HEK293T (cell line): ENCODE results near the gene NPAS3.

ENCODE experiments used
- ARNT ChIP-seq: fragments of 450-650 bp; IDR thresholded peaks from 2 replicates; pipeline ENCODE4 v1.6.1; 2017; ENCODE audit warnings: mild to moderate bottlenecking
- BHLHE40 ChIP-seq: fragments of 450-650 bp; IDR thresholded peaks from 2 replicates; pipeline ENCODE4 v1.6.1; 2016; ENCODE audit warnings: mild to moderate bottlenecking, moderate library complexity, borderline replicate concordance
- CTBP1 ChIP-seq: fragments of 450-650 bp; IDR thresholded peaks from 2 replicates; pipeline ENCODE4 v1.6.1; 2016; ENCODE audit warnings: borderline replicate concordance
- FOXA1 ChIP-seq: fragments of 450-650 bp; IDR thresholded peaks from 2 replicates; pipeline ENCODE4 v1.6.1; 2016; ENCODE audit warnings: mild to moderate bottlenecking
- FOXK2 ChIP-seq: fragments of 450-650 bp; IDR thresholded peaks from 2 replicates; pipeline ENCODE4 v1.6.1; 2016; ENCODE audit warnings: mild to moderate bottlenecking
- FOXM1 ChIP-seq: fragments of 450-650 bp; IDR thresholded peaks from 2 replicates; pipeline ENCODE4 v1.6.1; 2017; ENCODE audit warnings: mild to moderate bottlenecking, borderline replicate concordance
- L3MBTL2 ChIP-seq: fragments of 450-650 bp; conservative IDR thresholded peaks from 2 replicates; pipeline ENCODE4 v1.6.1; 2016; ENCODE audit warnings: mild to moderate bottlenecking
- LEF1 ChIP-seq: fragments of 450-650 bp; IDR thresholded peaks from 2 replicates; pipeline ENCODE4 v1.6.1; 2017; ENCODE audit warnings: mild to moderate bottlenecking, borderline replicate concordance
- NFRKB ChIP-seq: fragments of 450-650 bp; IDR thresholded peaks from 2 replicates; pipeline ENCODE4 v1.6.1; 2016; ENCODE audit warnings: mild to moderate bottlenecking, moderate library complexity
- SP1 ChIP-seq: fragments of 450-650 bp; IDR thresholded peaks from 2 replicates; pipeline ENCODE4 v1.6.1; 2017
- SUZ12 ChIP-seq: fragments of 450-650 bp; IDR thresholded peaks from 2 replicates; pipeline ENCODE4 v1.6.1; 2016; ENCODE audit warnings: mild to moderate bottlenecking
- TARDBP ChIP-seq: fragments of 450-650 bp; IDR thresholded peaks from 2 replicates; pipeline ENCODE4 v1.6.1; 2016
- ZNF384 ChIP-seq: fragments of 450-650 bp; IDR thresholded peaks from 2 replicates; pipeline ENCODE4 v1.6.1; 2016

DNA sequence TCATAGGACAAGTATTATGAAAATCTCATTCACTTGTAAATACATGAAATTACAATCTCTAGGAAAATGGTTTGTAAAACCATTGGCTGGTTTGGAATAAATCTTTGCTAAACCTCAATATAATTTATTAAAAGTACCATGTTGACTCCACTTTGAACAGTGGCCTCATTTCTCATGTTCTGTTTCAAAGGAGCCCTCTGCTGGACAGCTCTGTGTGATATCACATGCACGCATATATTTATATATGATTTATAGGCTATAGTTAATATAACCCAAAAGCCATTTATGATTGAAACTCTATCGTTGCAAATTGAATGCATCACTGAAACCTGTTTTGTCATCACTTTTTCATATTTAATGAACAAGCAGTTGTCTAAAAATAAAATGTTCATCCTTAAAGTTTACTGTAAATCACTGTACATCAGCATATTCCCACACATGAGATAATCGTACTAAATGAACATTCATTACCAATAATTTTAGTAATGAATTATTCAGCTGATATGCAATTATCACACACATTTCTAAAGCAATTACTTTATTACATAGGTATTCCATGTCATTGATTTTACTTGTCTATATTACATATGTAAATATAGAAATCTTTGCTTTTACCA lies 493.8 kb downstream of the NPAS3 start:
- no peak for TF ChIP-seq SUZ12
- TF ChIP-seq NFRKB = no peak
- TF ChIP-seq TARDBP = no peak
- no peak for TF ChIP-seq FOXM1
- TF ChIP-seq BHLHE40 = no peak
- no peak for TF ChIP-seq CTBP1
- no peak for TF ChIP-seq SP1
- TF ChIP-seq ZNF384 = no peak
- TF ChIP-seq FOXA1 = no peak
- TF ChIP-seq L3MBTL2 = no peak
- TF ChIP-seq ARNT = no peak
- TF ChIP-seq FOXK2 = no peak
- TF ChIP-seq LEF1 = no peak
